Endothelial cell of umbilical vein (primary cell): ENCODE results near the gene CCDC190.

Experiments used
- CTCF ChIP-seq, 2 donors: IDR thresholded peaks; 1 replicate in 1 of 2; 2 replicates in 1 of 2; pipeline ENCODE4 v1.5.1; 2011; ENCODE audit warnings: low read length in 2 of 2, mild to moderate bottlenecking in 2 of 2, moderate library complexity in 2 of 2, control low read depth in 1 of 2, inconsistent platforms in 1 of 2, low read depth in 1 of 2; ENCODE audit not compliant: insufficient read depth in 1 of 2; ENCODE audit errors: extremely low read depth in 1 of 2
- EZH2 ChIP-seq: IDR thresholded peaks from 2 replicates; pipeline ENCODE4 v1.6.1; 2012; ENCODE audit warnings: borderline replicate concordance, low read depth, mild to moderate bottlenecking, moderate library complexity, low read length, inconsistent platforms; ENCODE audit not compliant: severe bottlenecking
- GATA2 ChIP-seq: IDR thresholded peaks from 2 replicates; pipeline ENCODE4 v1.7.0; 2011; ENCODE audit warnings: low read depth, mild to moderate bottlenecking, moderate library complexity, mixed read lengths, low read length; ENCODE audit not compliant: insufficient read length, insufficient read depth
- JUN ChIP-seq: IDR thresholded peaks from 2 replicates; pipeline ENCODE4 v1.6.1; 2011; ENCODE audit warnings: borderline replicate concordance, low read depth; ENCODE audit not compliant: insufficient read length, insufficient read depth
- MYC ChIP-seq: IDR thresholded peaks from one replicate; pipeline ENCODE4 v1.6.1; 2011; ENCODE audit warnings: mild to moderate bottlenecking, low read depth, low read length
- POLR2A ChIP-seq: IDR thresholded peaks from 2 replicates; pipeline ENCODE4 v1.6.1; 2012; ENCODE audit warnings: low read depth, mild to moderate bottlenecking, control low read depth, low read length
- POLR2AphosphoS5 ChIP-seq: IDR thresholded peaks from 2 replicates; pipeline ENCODE4 v1.6.1; 2012; ENCODE audit warnings: low read depth, mild to moderate bottlenecking, control low read depth, low read length, moderate library complexity; ENCODE audit not compliant: insufficient read depth
- TF ChIP-seq, protein P1 (sequence below): IDR thresholded peaks from 2 replicates; pipeline ENCODE4 v1.6.1; 2011; ENCODE audit not compliant: insufficient read depth, insufficient read length

GRCh38 chr1:162893612-162893908 is 32.6 kb upstream of the CCDC190 start:
- no peak for TF ChIP-seq CTCF (IDR thresholded peaks at IDR 0.05; ENCODE audit: extremely low read depth in 1 of 2, insufficient read depth in 1 of 2, low read depth in 1 of 2, low read length in 2 of 2)
- no peak for TF ChIP-seq POLR2A
- no peak for TF ChIP-seq POLR2AphosphoS5
- TF ChIP-seq, protein P1, sequence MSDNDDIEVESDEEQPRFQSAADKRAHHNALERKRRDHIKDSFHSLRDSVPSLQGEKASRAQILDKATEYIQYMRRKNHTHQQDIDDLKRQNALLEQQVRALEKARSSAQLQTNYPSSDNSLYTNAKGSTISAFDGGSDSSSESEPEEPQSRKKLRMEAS = no peak
- TF ChIP-seq EZH2 = no peak
- no peak for TF ChIP-seq JUN
- TF ChIP-seq MYC = no peak
- no peak for TF ChIP-seq GATA2
